ENCODE results near the gene TTC3. TPM values are rescaled to one million over a fixed set of nuclear protein-coding genes. Genes with fewer than 3 reads are reported as not detected.
"Not testable (repeated sequence)": the region's sequence is repeated elsewhere in the genome, so short reads cannot be mapped to it uniquely, and the experiment has no call there.

Gene TTC3
- total RNA-seq, 6 experiments from 2014 or later: 46.7 to 68.7 (median 54.2) TPM

DNA sequence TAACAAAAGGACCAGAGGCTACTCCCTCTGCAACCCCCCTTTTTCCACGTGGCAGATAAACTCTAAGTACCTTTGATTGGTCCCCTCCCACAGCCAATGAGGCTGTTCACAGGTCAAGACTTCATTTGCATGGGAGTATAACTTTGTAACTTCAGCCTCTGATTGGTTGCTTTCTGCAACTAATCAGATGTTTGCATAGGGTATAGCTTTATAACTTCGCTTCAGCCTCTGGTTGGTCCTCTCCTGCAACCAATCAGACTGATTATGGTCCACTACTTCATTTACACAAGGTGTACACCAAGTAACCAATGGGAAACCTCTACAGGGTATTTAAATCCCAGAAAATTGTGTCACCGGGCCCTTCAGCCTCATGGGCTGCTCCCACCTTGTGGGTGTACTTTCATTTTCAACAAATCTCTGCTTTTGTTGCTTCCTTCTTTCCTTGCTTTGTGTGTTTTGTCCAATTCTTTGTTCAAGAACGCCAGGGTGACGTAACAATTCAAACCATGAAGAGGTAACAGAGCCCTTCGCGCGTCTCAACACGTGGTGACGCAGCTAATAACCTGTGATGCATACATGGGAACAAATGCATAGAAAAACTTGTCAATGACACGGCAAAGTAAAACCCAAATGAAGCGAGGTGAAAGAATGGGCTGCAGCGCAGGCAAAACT is 146.8 kb downstream of the TTC3 start:
- H3K36me3 ChIP-seq: peaks cover 0 to 10% (median 0%) of the 10 kb centered on the region in 4 donors
- WGBS (ENCODE audit: insufficient coverage, low coverage, low lambda C conversion rate, missing lambda C conversion rate): 36% methylated on average over 13 of the region's 13 CpGs
- TF ChIP-seq, protein P1, sequence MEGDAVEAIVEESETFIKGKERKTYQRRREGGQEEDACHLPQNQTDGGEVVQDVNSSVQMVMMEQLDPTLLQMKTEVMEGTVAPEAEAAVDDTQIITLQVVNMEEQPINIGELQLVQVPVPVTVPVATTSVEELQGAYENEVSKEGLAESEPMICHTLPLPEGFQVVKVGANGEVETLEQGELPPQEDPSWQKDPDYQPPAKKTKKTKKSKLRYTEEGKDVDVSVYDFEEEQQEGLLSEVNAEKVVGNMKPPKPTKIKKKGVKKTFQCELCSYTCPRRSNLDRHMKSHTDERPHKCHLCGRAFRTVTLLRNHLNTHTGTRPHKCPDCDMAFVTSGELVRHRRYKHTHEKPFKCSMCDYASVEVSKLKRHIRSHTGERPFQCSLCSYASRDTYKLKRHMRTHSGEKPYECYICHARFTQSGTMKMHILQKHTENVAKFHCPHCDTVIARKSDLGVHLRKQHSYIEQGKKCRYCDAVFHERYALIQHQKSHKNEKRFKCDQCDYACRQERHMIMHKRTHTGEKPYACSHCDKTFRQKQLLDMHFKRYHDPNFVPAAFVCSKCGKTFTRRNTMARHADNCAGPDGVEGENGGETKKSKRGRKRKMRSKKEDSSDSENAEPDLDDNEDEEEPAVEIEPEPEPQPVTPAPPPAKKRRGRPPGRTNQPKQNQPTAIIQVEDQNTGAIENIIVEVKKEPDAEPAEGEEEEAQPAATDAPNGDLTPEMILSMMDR (IDR thresholded peaks at IDR 0.05): no peak
- TF ChIP-seq POLR2A (IDR thresholded peaks at IDR 0.05): no peak
- DNase-seq (peak in 1 of 3 donors; percentile 35), ATAC-seq (no peak)
- intact Hi-C loops (cut with DNase I): no loop called here
- H3K27me3 ChIP-seq: no peaks in the 10 kb centered on the region
- H3K4me3 ChIP-seq: peak overlapping the region; percentile 60 to 66 (median 65)
- H3K4me1 ChIP-seq: no peaks in the 10 kb centered on the region
- H3K27ac ChIP-seq: no peak overlapping the region
- no peaks in the 10 kb centered on the region for H3K9me3 ChIP-seq

DNA sequence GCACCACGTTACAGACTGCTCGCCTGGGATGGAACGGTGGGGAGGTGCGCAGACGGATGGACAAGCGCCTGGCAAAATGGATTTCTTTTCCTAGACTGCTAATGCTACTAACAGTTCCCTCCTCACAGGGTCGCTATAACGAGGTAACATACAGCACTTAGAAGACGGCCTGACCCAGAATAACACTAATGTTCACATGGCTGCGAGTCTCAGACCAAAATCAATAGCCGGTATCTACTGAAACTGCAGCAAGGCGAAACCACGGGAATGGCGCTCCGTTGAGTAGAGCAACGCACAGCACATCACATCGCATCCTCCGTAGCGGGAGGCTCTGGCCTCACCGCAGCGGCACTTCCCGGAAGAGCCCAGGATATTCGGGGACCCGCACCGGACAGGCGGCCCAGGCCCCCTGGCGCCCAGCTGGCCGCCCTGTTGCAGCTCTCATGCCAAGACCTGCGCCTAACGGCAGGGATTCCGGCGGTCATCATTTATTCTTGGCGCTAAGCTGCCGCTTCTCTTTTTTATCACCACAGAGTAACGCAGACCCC is 147.5 kb downstream of the TTC3 start:
- no peak for TF ChIP-seq POLR2A (IDR thresholded peaks at IDR 0.05)
- TF ChIP-seq, protein P1 (IDR thresholded peaks at IDR 0.05): peak in 1 of 4 donors; percentile 14
- peak; percentile 58 to 66 (median 64) for ATAC-seq
- peak overlapping the region; percentile 60 to 66 (median 65) for H3K4me3 ChIP-seq
- intact Hi-C loops (cut with DNase I): no loop called here
- peak overlapping the region; percentile 38 to 67 (median 55) for H3K27ac ChIP-seq
- H3K36me3 ChIP-seq: peaks cover 0 to 16% (median under 1%) of the 10 kb centered on the region in 4 donors
- no peaks in the 10 kb centered on the region for H3K27me3 ChIP-seq
- no peaks in the 10 kb centered on the region for H3K4me1 ChIP-seq
- WGBS (ENCODE audit: insufficient coverage, low coverage, low lambda C conversion rate, missing lambda C conversion rate): 6% methylated on average over 17 of the region's 35 CpGs
- DNase-seq: peak in 1 of 3 donors; percentile 44
- no peaks in the 10 kb centered on the region for H3K9me3 ChIP-seq

DNA sequence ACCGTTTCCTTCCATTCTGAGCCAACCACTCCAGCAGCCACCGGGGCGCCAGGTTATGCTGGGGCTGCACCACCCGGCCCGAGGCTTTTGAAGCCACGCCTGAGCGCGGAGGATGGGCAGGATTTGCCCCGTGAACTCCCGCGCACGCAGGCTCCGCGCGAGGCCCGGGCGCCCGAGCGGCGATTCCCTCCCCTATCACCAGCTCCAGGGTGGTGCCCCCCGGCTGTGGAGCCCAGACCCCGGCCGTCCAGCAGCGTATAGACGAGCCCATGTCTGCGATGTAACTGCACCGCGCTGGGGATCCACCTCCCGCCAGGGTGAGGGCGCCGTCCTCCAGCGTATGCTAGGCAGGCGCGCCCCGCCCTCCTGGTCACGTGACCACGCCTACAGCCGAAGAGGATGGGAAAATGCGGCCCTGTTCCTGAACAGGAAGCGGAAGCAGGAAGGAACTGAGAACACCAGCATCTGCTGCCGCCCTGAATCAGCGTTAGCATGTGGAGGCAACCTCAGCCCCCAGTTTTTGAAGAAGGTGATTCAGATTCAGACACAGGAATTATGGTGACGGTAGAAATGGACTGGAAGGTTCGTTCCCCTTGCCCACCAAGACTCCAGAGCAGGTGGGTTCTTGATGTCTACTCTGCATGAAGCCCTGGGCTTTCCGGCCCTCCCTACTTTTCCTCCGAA is 148.1 kb downstream of the TTC3 start:
- Histone ChIP-seq H3K27me3 (no peaks in the 10 kb centered on the region), H3K4me1 (no peaks in the 10 kb centered on the region), H3K27ac (peak overlapping the region; percentile 38 to 67 (median 55)), H3K4me3 (peak overlapping the region; percentile 60 to 66 (median 65)), H3K36me3 (peaks cover 0 to 18% (median 3%) of the 10 kb centered on the region in 4 donors), H3K9me3 (no peaks in the 10 kb centered on the region)
- peak; percentile 95 for ATAC-seq
- intact Hi-C loops (cut with DNase I): no loop called here
- TF ChIP-seq POLR2A (IDR thresholded peaks at IDR 0.05): peak; percentile 48
- TF ChIP-seq, protein P1 (IDR thresholded peaks at IDR 0.05): peak in 2 of 4 donors; percentile 19 to 36
- peak; percentile 94 to 97 (median 95) for DNase-seq
- 18% methylated on average over 3 of the region's 46 CpGs for WGBS (ENCODE audit: insufficient coverage, low coverage, low lambda C conversion rate, missing lambda C conversion rate)

DNA sequence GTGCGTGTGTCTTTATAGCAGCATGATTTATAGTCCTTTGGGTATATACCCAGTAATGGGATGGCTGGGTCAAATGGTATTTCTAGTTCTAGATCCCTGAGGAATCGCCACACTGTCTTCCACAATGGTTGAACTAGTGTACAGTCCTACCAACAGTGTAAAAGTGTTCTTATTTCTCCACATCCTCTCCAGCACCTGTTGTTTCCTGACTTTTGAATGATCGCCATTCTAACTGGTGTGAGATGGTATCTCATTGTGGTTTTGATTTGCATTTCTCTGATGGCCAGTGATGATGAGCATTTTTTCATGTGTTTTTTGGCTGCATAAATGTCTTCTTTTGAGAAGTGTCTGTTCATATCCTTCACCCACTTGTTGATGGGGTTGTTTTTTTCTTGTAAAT is 149.2 kb downstream of the TTC3 start:
- H3K27ac ChIP-seq; H3K27me3 ChIP-seq; H3K4me1 ChIP-seq; H3K9me3 ChIP-seq; DNase-seq; H3K4me3 ChIP-seq; ATAC-seq; intact Hi-C loops (cut with DNase I): not testable (repeated sequence)
- 80% methylated on average over 1 of the region's 3 CpGs for WGBS (ENCODE audit: insufficient coverage, low coverage, low lambda C conversion rate, missing lambda C conversion rate)
- H3K36me3 ChIP-seq: peaks cover 0 to 28% (median 6%) of the 10 kb centered on the region in 4 donors

Measured in right lobe of liver (tissue), 6 donors.